ENCODE measurements around the gene ADORA1.

- TF ChIP-seq CTCF (optimal IDR thresholded peaks at IDR 0.05 in 1 of 3, IDR thresholded peaks at IDR 0.05 in 1 of 3, conservative IDR thresholded peaks at IDR 0.05 in 1 of 3; ENCODE audit: extremely low read depth in 1 of 3, insufficient read depth in 2 of 3, low read length in 3 of 3) (peak; percentile 61 to 80 (median 69)), EZH2 (IDR thresholded peaks at IDR 0.05; ENCODE audit: low read length) (no peak)
Observed at GRCh38 chr1:203084588-203085527, 42.7 kb upstream of the ADORA1 start.
